GM13976 (cell line): ENCODE measurements around the gene FRMD8.

Source experiments
- DNase-seq: peaks from one replicate; pipeline ENCODE4 v3.0.0; 2012; ENCODE audit warnings: low spot score
- CTCF ChIP-seq: IDR thresholded peaks from 2 replicates; pipeline ENCODE4 v1.5.1; 2012; ENCODE audit warnings: borderline replicate concordance, mild to moderate bottlenecking; ENCODE audit not compliant: insufficient read depth; ENCODE audit errors: extremely low read depth, missing control alignments, control extremely low read depth
- in situ Hi-C: fragments of 300-500 bp; cut with MboI; formaldehyde crosslinking; loops from one replicate; pipeline ENCODE4 v1.12.0; 2022; ENCODE audit warnings: low sequenced_read_pairs, mixed read lengths, inconsistent platforms; ENCODE audit not compliant: unreplicated experiment

FRMD8 gene

GRCh38 chr11:65398362-65398910 is 12.0 kb downstream of the FRMD8 start:
- in situ Hi-C loops, result no loop called here
- TF ChIP-seq CTCF, result no peak
- no peak for DNase-seq

GRCh38 chr11:65399249-65399648 is 12.8 kb downstream of the FRMD8 start:
- in situ Hi-C loops, result no loop called here
- DNase-seq, result no peak
- TF ChIP-seq CTCF, result no peak

- TF ChIP-seq CTCF, result no peak
- DNase-seq, result no peak
- in situ Hi-C loops, result no loop called here
Measured at GRCh38 chr11:65399845-65400244, 13.4 kb downstream of the FRMD8 start.

DNA sequence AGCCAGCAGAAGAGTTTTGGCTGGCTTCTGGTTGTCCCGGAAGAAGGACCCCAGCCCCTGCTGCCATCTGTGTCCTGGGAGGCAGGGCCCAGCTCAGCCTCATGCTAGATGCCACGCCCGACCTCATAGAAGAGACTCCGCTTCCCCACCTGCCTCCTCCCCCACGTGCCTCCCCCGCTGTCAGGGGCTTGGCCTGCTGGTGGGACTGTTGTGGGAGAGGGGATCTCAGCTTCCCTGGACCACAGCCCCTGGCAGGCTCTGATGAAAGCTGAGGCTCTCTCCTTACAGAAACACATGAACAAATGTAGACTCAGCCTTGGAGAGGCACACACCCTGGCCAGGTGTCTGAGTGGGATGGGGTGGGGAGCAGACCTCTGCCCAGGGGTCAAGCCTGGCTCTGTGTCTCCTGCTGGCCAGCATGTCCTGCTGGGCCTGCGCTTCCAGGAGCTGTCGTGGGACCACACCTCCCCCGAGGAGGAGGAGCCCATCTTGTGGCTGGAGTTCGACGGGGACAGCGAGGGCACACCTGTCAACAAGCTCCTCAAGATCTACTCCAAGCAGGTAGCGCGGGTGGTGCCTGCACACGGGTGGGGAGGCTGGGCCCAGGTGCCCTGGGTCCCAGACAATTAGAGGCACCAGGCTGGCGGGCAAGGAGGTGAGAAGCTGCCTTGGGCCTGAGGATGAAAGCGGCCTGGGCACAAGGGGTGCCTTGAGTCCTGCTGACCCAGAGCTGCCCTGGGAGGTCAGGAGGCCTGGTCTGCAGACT is 14.1 kb downstream of the FRMD8 start:
- TF ChIP-seq CTCF, result no peak
- DNase-seq, result no peak
- in situ Hi-C loops, result no loop called here

DNA sequence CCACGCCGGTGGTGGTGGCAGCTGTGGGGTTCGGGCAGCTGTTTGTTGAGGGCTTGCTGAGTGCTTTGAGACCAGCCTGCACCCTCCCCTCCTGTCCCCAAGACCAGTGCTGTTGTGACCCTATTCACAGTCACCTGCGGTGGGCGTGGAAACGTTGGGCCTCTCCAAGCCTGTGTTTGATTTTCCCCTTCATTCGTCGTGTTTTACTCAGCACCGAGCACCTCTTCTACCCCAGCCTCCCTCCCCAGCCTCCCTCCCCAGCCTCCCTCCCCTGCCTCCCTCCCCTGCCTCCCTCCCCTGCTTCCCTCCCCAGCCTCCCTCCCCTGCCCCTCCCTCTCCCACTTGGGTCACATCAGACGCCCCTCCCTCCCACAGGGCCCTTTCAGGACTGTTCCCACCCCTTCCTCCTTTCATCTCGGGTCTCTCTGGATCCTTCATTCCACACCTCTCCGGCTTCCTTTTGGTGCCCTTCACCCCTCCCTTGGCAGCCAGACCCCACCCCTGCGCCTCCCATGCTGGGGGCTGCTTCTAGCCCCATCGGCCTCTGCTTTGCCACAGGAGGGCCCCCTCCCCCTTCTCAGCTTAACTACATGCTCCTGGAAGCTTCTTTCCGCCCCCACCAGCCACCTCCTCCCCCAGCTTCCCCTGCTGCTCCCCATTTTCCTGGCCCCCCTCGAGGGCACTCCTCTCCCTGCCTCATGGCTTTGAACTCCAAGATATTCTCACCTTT is 14.8 kb downstream of the FRMD8 start:
- no peak for DNase-seq

More for the DNA sequence above, 14.8 kb downstream of the FRMD8 start:
- no peak for TF ChIP-seq CTCF
- in situ Hi-C loops, result no loop called here
